ENCODE results near the gene LEF1. TPM values are rescaled to one million over a fixed set of nuclear protein-coding genes. Genes with fewer than 3 reads are reported as not detected.

Gene LEF1
- total RNA-seq, 1 donor, result under 0.01 TPM

- TF ChIP-seq CTCF (IDR thresholded peaks at IDR 0.05; ENCODE audit: insufficient read depth, low read depth, low read length), result no peak
- no peak for DNase-seq (ENCODE audit: low read depth)
- no peak overlapping the region for H3K4me3 ChIP-seq (ENCODE audit: low read depth, low read length)
Observed at GRCh38 chr4:108165586-108165985, 3.1 kb downstream of the LEF1 start.

- no peak overlapping the region for H3K4me3 ChIP-seq (ENCODE audit: low read depth, low read length)
- no peak for DNase-seq (ENCODE audit: low read depth)
- TF ChIP-seq CTCF (IDR thresholded peaks at IDR 0.05; ENCODE audit: insufficient read depth, low read depth, low read length), result no peak
Observed at GRCh38 chr4:108163351-108163750, 5.4 kb downstream of the LEF1 start.

GRCh38 chr4:108160741-108161352 is 7.9 kb downstream of the LEF1 start:
- H3K4me3 ChIP-seq (ENCODE audit: low read depth, low read length), result no peak overlapping the region
- TF ChIP-seq CTCF (IDR thresholded peaks at IDR 0.05; ENCODE audit: insufficient read depth, low read depth, low read length), result no peak
- DNase-seq (ENCODE audit: low read depth), result no peak

- no peak overlapping the region for H3K4me3 ChIP-seq (ENCODE audit: low read depth, low read length)
- no peak for DNase-seq (ENCODE audit: low read depth)
- TF ChIP-seq CTCF (IDR thresholded peaks at IDR 0.05; ENCODE audit: insufficient read depth, low read depth, low read length), result no peak
Observed at GRCh38 chr4:108159845-108160244, 8.9 kb downstream of the LEF1 start.

GRCh38 chr4:108157655-108158054 is 11.1 kb downstream of the LEF1 start:
- H3K4me3 ChIP-seq (ENCODE audit: low read depth, low read length), result no peak overlapping the region
- DNase-seq (ENCODE audit: low read depth), result no peak
- TF ChIP-seq CTCF (IDR thresholded peaks at IDR 0.05; ENCODE audit: insufficient read depth, low read depth, low read length), result no peak

GRCh38 chr4:108156391-108156790 is 12.3 kb downstream of the LEF1 start:
- H3K4me3 ChIP-seq (ENCODE audit: low read depth, low read length), result no peak overlapping the region
- no peak for TF ChIP-seq CTCF (IDR thresholded peaks at IDR 0.05; ENCODE audit: insufficient read depth, low read depth, low read length)
- no peak for DNase-seq (ENCODE audit: low read depth)

- no peak for TF ChIP-seq CTCF (IDR thresholded peaks at IDR 0.05; ENCODE audit: insufficient read depth, low read depth, low read length)
- no peak for DNase-seq (ENCODE audit: low read depth)
- no peak overlapping the region for H3K4me3 ChIP-seq (ENCODE audit: low read depth, low read length)
Observed at GRCh38 chr4:108155373-108155772, 13.4 kb downstream of the LEF1 start.
